Lower leg skin (tissue), 3 donors: ENCODE data around the gene CDK17.
"Not testable (repeated sequence)": the region's sequence is repeated elsewhere in the genome, so short reads cannot be mapped to it uniquely, and the experiment has no call there.

Experiments
- POLR2A ChIP-seq, 2 donors: fragments of 450-650 bp; IDR thresholded peaks; one replicate each; pipeline ENCODE4 v1.6.1; 2016 to 2017; ENCODE audit warnings: antibody characterized with exemption in 2 of 2, mild to moderate bottlenecking in 1 of 2, moderate library complexity in 1 of 2
- TF ChIP-seq, protein P1 (sequence below), 3 donors: fragments of 450-650 bp; IDR thresholded peaks; one replicate each; pipeline ENCODE4 v1.5.1; 2016; ENCODE audit warnings: antibody characterized with exemption in 3 of 3, mild to moderate bottlenecking in 3 of 3, moderate library complexity in 2 of 3

- TF ChIP-seq, protein P1, sequence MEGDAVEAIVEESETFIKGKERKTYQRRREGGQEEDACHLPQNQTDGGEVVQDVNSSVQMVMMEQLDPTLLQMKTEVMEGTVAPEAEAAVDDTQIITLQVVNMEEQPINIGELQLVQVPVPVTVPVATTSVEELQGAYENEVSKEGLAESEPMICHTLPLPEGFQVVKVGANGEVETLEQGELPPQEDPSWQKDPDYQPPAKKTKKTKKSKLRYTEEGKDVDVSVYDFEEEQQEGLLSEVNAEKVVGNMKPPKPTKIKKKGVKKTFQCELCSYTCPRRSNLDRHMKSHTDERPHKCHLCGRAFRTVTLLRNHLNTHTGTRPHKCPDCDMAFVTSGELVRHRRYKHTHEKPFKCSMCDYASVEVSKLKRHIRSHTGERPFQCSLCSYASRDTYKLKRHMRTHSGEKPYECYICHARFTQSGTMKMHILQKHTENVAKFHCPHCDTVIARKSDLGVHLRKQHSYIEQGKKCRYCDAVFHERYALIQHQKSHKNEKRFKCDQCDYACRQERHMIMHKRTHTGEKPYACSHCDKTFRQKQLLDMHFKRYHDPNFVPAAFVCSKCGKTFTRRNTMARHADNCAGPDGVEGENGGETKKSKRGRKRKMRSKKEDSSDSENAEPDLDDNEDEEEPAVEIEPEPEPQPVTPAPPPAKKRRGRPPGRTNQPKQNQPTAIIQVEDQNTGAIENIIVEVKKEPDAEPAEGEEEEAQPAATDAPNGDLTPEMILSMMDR (IDR thresholded peaks at IDR 0.05): not testable (repeated sequence)
- not testable (repeated sequence) for TF ChIP-seq POLR2A (IDR thresholded peaks at IDR 0.05)
Observed at GRCh38 chr12:96393229-96393628, 7.0 kb downstream of the CDK17 start.
